Measurements from ENCODE around the gene MAN2A1. TPM values are rescaled to one million over a fixed set of nuclear protein-coding genes. Genes with fewer than 3 reads are reported as not detected.

Gene MAN2A1
- polyA plus RNA-seq, 1 donor (not counting 4 experiments of a cell fraction or from before 2014, with no cell fraction given): 63.8 TPM

DNA sequence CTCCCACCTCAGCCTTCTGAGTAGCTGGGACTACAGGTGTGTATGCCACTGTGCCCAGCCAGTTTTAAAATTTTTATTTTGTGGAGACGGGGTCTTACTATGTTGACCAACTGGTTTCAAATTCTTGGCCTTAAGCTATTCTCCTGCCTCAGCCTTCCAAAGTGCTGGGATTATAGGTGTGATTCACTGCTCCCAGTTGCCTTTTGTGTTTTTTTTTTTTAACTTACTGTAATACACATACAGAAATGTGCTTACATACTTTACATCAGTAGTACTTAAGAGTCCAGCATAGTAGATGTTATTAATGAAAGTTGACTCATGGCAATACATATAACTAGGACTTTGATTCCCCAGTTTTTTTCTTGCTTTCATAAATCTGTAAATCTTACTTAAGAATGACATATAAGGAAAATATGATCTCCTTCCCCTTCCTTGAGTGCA, 4.7 kb downstream of the MAN2A1 start:
- peaks cover 14% of the 10 kb centered on the region for H4K20me1 ChIP-seq (ENCODE audit: control insufficient read depth, extremely low read depth, insufficient read depth, low read length)
- H3K79me2 ChIP-seq (ENCODE audit: control insufficient read depth, insufficient read depth, low read length): peaks cover 90% of the 10 kb centered on the region
- H2AFZ ChIP-seq (ENCODE audit: control insufficient read depth, low read length): no peak overlapping the region
- H3K27me3 ChIP-seq (ENCODE audit: control insufficient read depth, extremely low read depth, insufficient read depth, low read length): no peaks in the 10 kb centered on the region
- no peak overlapping the region for H3K9ac ChIP-seq (ENCODE audit: control insufficient read depth, extremely low read depth, insufficient read depth, low read length)
- peak overlapping the region; percentile 65 for H3K27ac ChIP-seq (ENCODE audit: control insufficient read depth, insufficient read depth, low read length)
- H3K9me3 ChIP-seq (ENCODE audit: control insufficient read depth, low read depth, low read length): no peaks in the 10 kb centered on the region
- no peak for DNase-seq (ENCODE audit: low read depth, low spot score)
- peak overlapping the region in 1 of 3 experiments; percentile 5 for H3K4me3 ChIP-seq (ENCODE audit: control insufficient read depth in 2 of 3, extremely low read depth in 1 of 3, insufficient read depth in 2 of 3, low read depth in 1 of 3, low read length in 3 of 3)
- TF ChIP-seq, protein P1, sequence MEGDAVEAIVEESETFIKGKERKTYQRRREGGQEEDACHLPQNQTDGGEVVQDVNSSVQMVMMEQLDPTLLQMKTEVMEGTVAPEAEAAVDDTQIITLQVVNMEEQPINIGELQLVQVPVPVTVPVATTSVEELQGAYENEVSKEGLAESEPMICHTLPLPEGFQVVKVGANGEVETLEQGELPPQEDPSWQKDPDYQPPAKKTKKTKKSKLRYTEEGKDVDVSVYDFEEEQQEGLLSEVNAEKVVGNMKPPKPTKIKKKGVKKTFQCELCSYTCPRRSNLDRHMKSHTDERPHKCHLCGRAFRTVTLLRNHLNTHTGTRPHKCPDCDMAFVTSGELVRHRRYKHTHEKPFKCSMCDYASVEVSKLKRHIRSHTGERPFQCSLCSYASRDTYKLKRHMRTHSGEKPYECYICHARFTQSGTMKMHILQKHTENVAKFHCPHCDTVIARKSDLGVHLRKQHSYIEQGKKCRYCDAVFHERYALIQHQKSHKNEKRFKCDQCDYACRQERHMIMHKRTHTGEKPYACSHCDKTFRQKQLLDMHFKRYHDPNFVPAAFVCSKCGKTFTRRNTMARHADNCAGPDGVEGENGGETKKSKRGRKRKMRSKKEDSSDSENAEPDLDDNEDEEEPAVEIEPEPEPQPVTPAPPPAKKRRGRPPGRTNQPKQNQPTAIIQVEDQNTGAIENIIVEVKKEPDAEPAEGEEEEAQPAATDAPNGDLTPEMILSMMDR (optimal IDR thresholded peaks at IDR 0.05 in 1 of 3, IDR thresholded peaks at IDR 0.05 in 1 of 3, conservative IDR thresholded peaks at IDR 0.05 in 1 of 3; ENCODE audit: extremely low read depth in 1 of 3, insufficient read depth in 2 of 3, low read length in 3 of 3): no peak
- no peak for TF ChIP-seq EZH2 (IDR thresholded peaks at IDR 0.05; ENCODE audit: low read length)
- H3K36me3 ChIP-seq (ENCODE audit: control insufficient read depth in 2 of 2, extremely low read depth in 1 of 2, insufficient read depth in 2 of 2, low read length in 2 of 2): no peaks in the 10 kb centered on the region
- peak overlapping the region; percentile 66 for H3K4me2 ChIP-seq (ENCODE audit: control insufficient read depth, extremely low read depth, insufficient read depth, low read depth, low read length)
- H3K4me1 ChIP-seq (ENCODE audit: control insufficient read depth, extremely low read depth, insufficient read depth, low read length): peaks cover 40% of the 10 kb centered on the region
- peak; percentile 44 for FAIRE-seq
- dilution Hi-C loops (cut with MboI; ENCODE audit: extremely low pct_ligation_motif_present, low sequenced_read_pairs): no loop called here
- no peaks in the 10 kb centered on the region for H3K9me1 ChIP-seq (ENCODE audit: control insufficient read depth, extremely low read depth, insufficient read depth, low read length)

DNA sequence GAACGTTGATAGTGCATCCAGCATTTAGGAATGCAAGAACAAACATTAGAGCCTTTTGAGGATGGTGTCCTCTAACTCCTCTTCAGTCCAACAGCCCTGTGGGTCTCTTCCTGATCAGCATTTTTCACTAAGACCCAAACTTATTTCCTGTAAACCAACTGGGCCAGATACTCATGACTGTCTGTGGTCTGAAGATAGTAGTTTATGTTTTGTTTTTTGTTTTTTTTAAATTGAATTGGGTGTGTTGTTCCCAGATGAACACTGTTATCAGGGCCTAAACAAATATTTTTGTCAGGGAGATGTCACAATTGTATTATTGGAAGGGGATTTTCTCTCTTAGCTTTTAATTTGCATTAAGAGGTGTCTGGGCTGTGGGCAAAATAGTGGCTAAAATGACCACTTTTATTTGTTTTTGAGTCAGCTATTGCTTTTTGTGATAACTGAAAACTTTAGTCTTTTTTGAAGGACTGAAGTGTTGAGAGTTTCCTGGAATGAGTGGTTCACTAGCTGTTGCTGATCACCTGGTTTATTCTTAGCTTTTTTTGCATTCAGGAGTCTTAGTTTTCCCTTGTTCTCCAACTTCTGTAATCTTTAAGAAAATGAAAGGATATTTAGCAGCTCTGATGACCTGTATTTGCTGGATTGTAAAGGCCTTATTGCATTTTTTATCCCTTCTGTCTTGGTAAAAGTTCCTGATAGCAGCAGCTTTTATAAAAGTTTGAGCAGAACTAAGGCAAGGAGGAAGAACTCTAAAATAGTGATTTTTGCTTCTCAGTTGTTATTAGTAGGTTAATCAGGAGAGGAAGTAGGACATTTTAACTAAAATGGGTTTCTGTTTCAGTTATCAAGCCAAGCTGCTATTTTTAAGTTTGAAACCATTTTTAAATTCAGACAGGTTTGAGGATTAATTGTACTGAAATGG, 5.5 kb downstream of the MAN2A1 start:
- Histone ChIP-seq H4K20me1 (ENCODE audit: control insufficient read depth, extremely low read depth, insufficient read depth, low read length) (peaks cover 14% of the 10 kb centered on the region), H3K4me1 (ENCODE audit: control insufficient read depth, extremely low read depth, insufficient read depth, low read length) (peaks cover 40% of the 10 kb centered on the region), H3K9ac (ENCODE audit: control insufficient read depth, extremely low read depth, insufficient read depth, low read length) (no peak overlapping the region), H3K9me1 (ENCODE audit: control insufficient read depth, extremely low read depth, insufficient read depth, low read length) (no peaks in the 10 kb centered on the region), H3K4me3 (ENCODE audit: control insufficient read depth in 2 of 3, extremely low read depth in 1 of 3, insufficient read depth in 2 of 3, low read depth in 1 of 3, low read length in 3 of 3) (no peak overlapping the region), H3K27ac (ENCODE audit: control insufficient read depth, insufficient read depth, low read length) (peak overlapping the region; percentile 17), H2AFZ (ENCODE audit: control insufficient read depth, low read length) (no peak overlapping the region), H3K4me2 (ENCODE audit: control insufficient read depth, extremely low read depth, insufficient read depth, low read depth, low read length) (peak overlapping the region; percentile 66), H3K36me3 (ENCODE audit: control insufficient read depth in 2 of 2, extremely low read depth in 1 of 2, insufficient read depth in 2 of 2, low read length in 2 of 2) (no peaks in the 10 kb centered on the region), H3K27me3 (ENCODE audit: control insufficient read depth, extremely low read depth, insufficient read depth, low read length) (no peaks in the 10 kb centered on the region), H3K9me3 (ENCODE audit: control insufficient read depth, low read depth, low read length) (no peaks in the 10 kb centered on the region), H3K79me2 (ENCODE audit: control insufficient read depth, insufficient read depth, low read length) (peaks cover 95% of the 10 kb centered on the region)
- dilution Hi-C loops (cut with MboI; ENCODE audit: extremely low pct_ligation_motif_present, low sequenced_read_pairs): no loop called here
- no peak for TF ChIP-seq EZH2 (IDR thresholded peaks at IDR 0.05; ENCODE audit: low read length)
- TF ChIP-seq, protein P1 (optimal IDR thresholded peaks at IDR 0.05 in 1 of 3, IDR thresholded peaks at IDR 0.05 in 1 of 3, conservative IDR thresholded peaks at IDR 0.05 in 1 of 3; ENCODE audit: extremely low read depth in 1 of 3, insufficient read depth in 2 of 3, low read length in 3 of 3): no peak
- no peak for DNase-seq (ENCODE audit: low read depth, low spot score)
- FAIRE-seq: no peak

Data from keratinocyte (primary cell).